Neural cell (in vitro differentiated cells): ENCODE measurements around the gene PCMT1. TPM values are rescaled to one million over a fixed set of nuclear protein-coding genes. Genes with fewer than 3 reads are reported as not detected.

ENCODE experiments used
- H2AFZ ChIP-seq: fragments of 200-600, 300-800 bp; sonication (generic), shearing (Covaris generic); 2 replicates; pipeline ENCODE4 v1.6.0; 2014; ENCODE audit warnings: low read depth, mild to moderate bottlenecking, antibody characterized with exemption, low read length, moderate library complexity
- H3F3A ChIP-seq: fragments of 200-600 bp; shearing (Covaris generic); 2 replicates; pipeline ENCODE4 v1.6.1; 2016; ENCODE audit warnings: mild to moderate bottlenecking, moderate library complexity, mixed read lengths, antibody characterized with exemption, low read length; ENCODE audit not compliant: insufficient read depth, poor library complexity, severe bottlenecking
- H3K27ac ChIP-seq: fragments of 200-600, 300-800 bp; sonication (generic), shearing (Covaris generic); 2 replicates; pipeline ENCODE4 v1.5.1; 2014; ENCODE audit warnings: mild to moderate bottlenecking, low read length, moderate library complexity
- H3K27me3 ChIP-seq: fragments of 300-800, 200-600 bp; sonication (generic), shearing (Covaris generic); 2 replicates; pipeline ENCODE4 v1.6.0; 2014; ENCODE audit warnings: mild to moderate bottlenecking, low read depth, low read length, moderate library complexity; ENCODE audit not compliant: insufficient read depth
- H3K36me3 ChIP-seq: fragments of 300-800, 200-600 bp; sonication (generic), shearing (Covaris generic); 2 replicates; pipeline ENCODE4 v1.5.1; 2014; ENCODE audit warnings: mild to moderate bottlenecking, antibody characterized with exemption, low read length, moderate library complexity; ENCODE audit not compliant: insufficient read depth
- H3K4me2 ChIP-seq: fragments of 300-800, 200-600 bp; sonication (generic), shearing (Covaris generic); 2 replicates; pipeline ENCODE4 v1.6.0; 2014; ENCODE audit warnings: mild to moderate bottlenecking, low read length
- H3K4me3 ChIP-seq: fragments of 300-800, 200-600 bp; sonication (generic), shearing (Covaris generic); 2 replicates; pipeline ENCODE4 v1.5.1; 2014; ENCODE audit warnings: mild to moderate bottlenecking, low read length, moderate library complexity
- H3K79me2 ChIP-seq: fragments of 200-600 bp; shearing (Covaris generic); replicated peaks from 2 replicates; pipeline ENCODE4 v1.6.0; 2014; ENCODE audit warnings: mild to moderate bottlenecking, low read length, moderate library complexity; ENCODE audit not compliant: insufficient read depth
- H3K9ac ChIP-seq: fragments of 300-800, 200-600 bp; sonication (generic), shearing (Covaris generic); 2 replicates; pipeline ENCODE4 v1.6.1; 2016; ENCODE audit warnings: mild to moderate bottlenecking, low read length, mixed read lengths
- H3K9me2 ChIP-seq: fragments of 200-600 bp; shearing (Covaris generic); 2 replicates; pipeline ENCODE4 v1.6.1; 2016; ENCODE audit warnings: mild to moderate bottlenecking, low read length, mixed read lengths; ENCODE audit not compliant: insufficient read depth
- H3K9me3 ChIP-seq: fragments of 200-600, 300-800 bp; sonication (generic), shearing (Covaris generic); 2 replicates; pipeline ENCODE4 v1.6.1; 2016; ENCODE audit warnings: mild to moderate bottlenecking, mixed run types, low read length, moderate library complexity, mixed read lengths
- H4K20me1 ChIP-seq: fragments of 200-600 bp; shearing (Covaris generic); 2 replicates; pipeline ENCODE4 v1.6.1; 2016; ENCODE audit warnings: mild to moderate bottlenecking, mixed run types; ENCODE audit not compliant: insufficient read depth
- EP300 ChIP-seq: fragments of 450-650 bp; conservative IDR thresholded peaks from 2 replicates; pipeline ENCODE4 v1.6.1; 2014; ENCODE audit warnings: antibody characterized with exemption, mild to moderate bottlenecking, moderate library complexity; ENCODE audit not compliant: poor library complexity, severe bottlenecking
- EZH2 ChIP-seq: fragments of 200-600, 300-800 bp; shearing (Covaris generic), sonication (generic); IDR thresholded peaks from 2 replicates; pipeline ENCODE4 v1.6.1; 2014; ENCODE audit warnings: antibody characterized with exemption, low read length, borderline replicate concordance, mild to moderate bottlenecking; ENCODE audit not compliant: insufficient read depth, poor library complexity, severe bottlenecking
- MXI1 ChIP-seq: fragments of 450-650 bp; conservative IDR thresholded peaks from 2 replicates; pipeline ENCODE4 v1.6.1; 2014; ENCODE audit warnings: antibody characterized with exemption, mild to moderate bottlenecking; ENCODE audit not compliant: poor library complexity, severe bottlenecking
- POLR2AphosphoS5 ChIP-seq: IDR thresholded peaks from 2 replicates; pipeline ENCODE4 v1.6.1; 2012
- RAD21 ChIP-seq: fragments of 450-650 bp; conservative IDR thresholded peaks from 2 replicates; pipeline ENCODE4 v1.6.1; 2014; ENCODE audit warnings: antibody characterized with exemption, mild to moderate bottlenecking, moderate library complexity
- SMC3 ChIP-seq: fragments of 450-650 bp; conservative IDR thresholded peaks from 2 replicates; pipeline ENCODE4 v1.6.1; 2014; ENCODE audit warnings: antibody characterized with exemption, mild to moderate bottlenecking, moderate library complexity; ENCODE audit not compliant: poor library complexity
- TAF1 ChIP-seq: IDR thresholded peaks from 2 replicates; pipeline ENCODE4 v1.6.1; 2012; ENCODE audit warnings: low read depth
- polyA plus RNA-seq: library from polyadenylated mRNA; depleted of rRNA; stranded (reverse); fragments of >200 nt; gene quantifications from 2 replicates; pipeline ENCODE4 v1.2.3, GENCODE V29; 2014
- TF ChIP-seq, protein P1 (sequence below): fragments of 450-650 bp; IDR thresholded peaks from 2 replicates; pipeline ENCODE4 v1.5.1; 2014; ENCODE audit warnings: antibody characterized with exemption, mild to moderate bottlenecking, moderate library complexity; ENCODE audit not compliant: poor library complexity, severe bottlenecking
- TF ChIP-seq, protein P2 (sequence below): IDR thresholded peaks from 2 replicates; pipeline ENCODE4 v1.6.1; 2012; ENCODE audit warnings: borderline replicate concordance

Gene PCMT1
- polyA plus RNA-seq, 1 donor from 2014 or later = 384 TPM

DNA sequence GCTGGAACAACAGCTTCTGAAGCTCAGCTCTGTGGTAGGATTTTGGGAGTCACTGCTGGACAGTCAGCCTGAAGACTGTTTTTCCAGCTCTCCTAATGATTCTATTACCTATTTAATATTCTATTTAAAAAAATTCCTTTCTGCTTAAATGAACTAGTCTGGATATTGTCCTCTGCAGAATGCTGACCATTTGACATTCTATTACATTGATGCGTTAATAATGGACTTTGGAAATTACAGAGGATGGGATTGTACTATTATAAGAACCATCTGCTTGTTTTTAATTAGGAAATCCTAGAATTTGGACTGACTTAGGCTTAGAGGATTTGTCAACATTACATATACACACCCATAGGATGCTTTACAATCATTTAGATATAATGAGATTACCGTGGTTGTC lies 94.9 kb downstream of the PCMT1 start:
- H3K4me2 ChIP-seq = no peak overlapping the region
- no peak for TF ChIP-seq EP300
- no peak for TF ChIP-seq TAF1
- TF ChIP-seq, protein P1, sequence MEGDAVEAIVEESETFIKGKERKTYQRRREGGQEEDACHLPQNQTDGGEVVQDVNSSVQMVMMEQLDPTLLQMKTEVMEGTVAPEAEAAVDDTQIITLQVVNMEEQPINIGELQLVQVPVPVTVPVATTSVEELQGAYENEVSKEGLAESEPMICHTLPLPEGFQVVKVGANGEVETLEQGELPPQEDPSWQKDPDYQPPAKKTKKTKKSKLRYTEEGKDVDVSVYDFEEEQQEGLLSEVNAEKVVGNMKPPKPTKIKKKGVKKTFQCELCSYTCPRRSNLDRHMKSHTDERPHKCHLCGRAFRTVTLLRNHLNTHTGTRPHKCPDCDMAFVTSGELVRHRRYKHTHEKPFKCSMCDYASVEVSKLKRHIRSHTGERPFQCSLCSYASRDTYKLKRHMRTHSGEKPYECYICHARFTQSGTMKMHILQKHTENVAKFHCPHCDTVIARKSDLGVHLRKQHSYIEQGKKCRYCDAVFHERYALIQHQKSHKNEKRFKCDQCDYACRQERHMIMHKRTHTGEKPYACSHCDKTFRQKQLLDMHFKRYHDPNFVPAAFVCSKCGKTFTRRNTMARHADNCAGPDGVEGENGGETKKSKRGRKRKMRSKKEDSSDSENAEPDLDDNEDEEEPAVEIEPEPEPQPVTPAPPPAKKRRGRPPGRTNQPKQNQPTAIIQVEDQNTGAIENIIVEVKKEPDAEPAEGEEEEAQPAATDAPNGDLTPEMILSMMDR = no peak
- no peak for TF ChIP-seq EZH2
- no peak for TF ChIP-seq POLR2AphosphoS5
- TF ChIP-seq, protein P2, sequence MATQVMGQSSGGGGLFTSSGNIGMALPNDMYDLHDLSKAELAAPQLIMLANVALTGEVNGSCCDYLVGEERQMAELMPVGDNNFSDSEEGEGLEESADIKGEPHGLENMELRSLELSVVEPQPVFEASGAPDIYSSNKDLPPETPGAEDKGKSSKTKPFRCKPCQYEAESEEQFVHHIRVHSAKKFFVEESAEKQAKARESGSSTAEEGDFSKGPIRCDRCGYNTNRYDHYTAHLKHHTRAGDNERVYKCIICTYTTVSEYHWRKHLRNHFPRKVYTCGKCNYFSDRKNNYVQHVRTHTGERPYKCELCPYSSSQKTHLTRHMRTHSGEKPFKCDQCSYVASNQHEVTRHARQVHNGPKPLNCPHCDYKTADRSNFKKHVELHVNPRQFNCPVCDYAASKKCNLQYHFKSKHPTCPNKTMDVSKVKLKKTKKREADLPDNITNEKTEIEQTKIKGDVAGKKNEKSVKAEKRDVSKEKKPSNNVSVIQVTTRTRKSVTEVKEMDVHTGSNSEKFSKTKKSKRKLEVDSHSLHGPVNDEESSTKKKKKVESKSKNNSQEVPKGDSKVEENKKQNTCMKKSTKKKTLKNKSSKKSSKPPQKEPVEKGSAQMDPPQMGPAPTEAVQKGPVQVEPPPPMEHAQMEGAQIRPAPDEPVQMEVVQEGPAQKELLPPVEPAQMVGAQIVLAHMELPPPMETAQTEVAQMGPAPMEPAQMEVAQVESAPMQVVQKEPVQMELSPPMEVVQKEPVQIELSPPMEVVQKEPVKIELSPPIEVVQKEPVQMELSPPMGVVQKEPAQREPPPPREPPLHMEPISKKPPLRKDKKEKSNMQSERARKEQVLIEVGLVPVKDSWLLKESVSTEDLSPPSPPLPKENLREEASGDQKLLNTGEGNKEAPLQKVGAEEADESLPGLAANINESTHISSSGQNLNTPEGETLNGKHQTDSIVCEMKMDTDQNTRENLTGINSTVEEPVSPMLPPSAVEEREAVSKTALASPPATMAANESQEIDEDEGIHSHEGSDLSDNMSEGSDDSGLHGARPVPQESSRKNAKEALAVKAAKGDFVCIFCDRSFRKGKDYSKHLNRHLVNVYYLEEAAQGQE = no peak
- TF ChIP-seq SMC3 = no peak
- no peak for TF ChIP-seq MXI1
- no peak for TF ChIP-seq RAD21
- H4K20me1 ChIP-seq = no peaks in the 10 kb centered on the region

DNA sequence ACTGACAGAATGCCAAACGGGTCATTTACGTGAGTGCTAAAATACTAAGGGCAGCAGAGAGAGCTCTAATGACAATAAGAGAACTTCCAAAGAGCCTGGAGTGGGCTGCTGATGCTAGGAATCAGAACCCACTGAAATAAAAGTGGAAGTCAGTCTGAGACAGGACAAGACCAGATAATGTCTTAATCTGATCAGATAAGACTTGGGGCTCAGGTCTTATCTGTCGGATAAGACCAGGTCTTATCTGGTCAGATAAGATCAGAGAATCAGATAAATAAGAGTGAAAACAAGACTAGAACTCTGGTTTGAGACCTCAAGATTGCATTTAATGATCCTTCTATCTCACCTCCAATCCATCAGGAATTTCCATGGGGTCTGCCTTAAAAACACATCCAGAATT lies 96.0 kb downstream of the PCMT1 start:
- H3F3A ChIP-seq = no peaks in the 10 kb centered on the region
- no peaks in the 10 kb centered on the region for H3K36me3 ChIP-seq
- TF ChIP-seq SMC3 = no peak
- TF ChIP-seq RAD21 = no peak
- TF ChIP-seq POLR2AphosphoS5 = no peak
- TF ChIP-seq, protein P1 = no peak
- no peak overlapping the region for H3K4me2 ChIP-seq
- no peaks in the 10 kb centered on the region for H3K9me2 ChIP-seq
- no peaks in the 10 kb centered on the region for H4K20me1 ChIP-seq
- no peak overlapping the region for H2AFZ ChIP-seq
- no peak overlapping the region for H3K27ac ChIP-seq
- no peak overlapping the region for H3K4me3 ChIP-seq
- H3K79me2 ChIP-seq = no peaks in the 10 kb centered on the region
- H3K9me3 ChIP-seq = no peaks in the 10 kb centered on the region
- no peaks in the 10 kb centered on the region for H3K27me3 ChIP-seq
- no peak overlapping the region for H3K9ac ChIP-seq

More for the DNA sequence above, 94.9 kb downstream of the PCMT1 start:
- no peak overlapping the region for H2AFZ ChIP-seq
- H3K27me3 ChIP-seq = no peaks in the 10 kb centered on the region
- H3K27ac ChIP-seq = no peak overlapping the region
- H3K36me3 ChIP-seq = no peaks in the 10 kb centered on the region
- no peaks in the 10 kb centered on the region for H3K9me2 ChIP-seq
- no peaks in the 10 kb centered on the region for H3K9me3 ChIP-seq
- H3F3A ChIP-seq = no peaks in the 10 kb centered on the region
- H3K9ac ChIP-seq = no peak overlapping the region
- no peak overlapping the region for H3K4me3 ChIP-seq
- H3K79me2 ChIP-seq = no peaks in the 10 kb centered on the region
